K562 (cell line): ENCODE data around the gene PSMD1. TPM values are rescaled to one million over a fixed set of nuclear protein-coding genes. Genes with fewer than 3 reads are reported as not detected.

Experiments
- CTCFL ChIP-seq: IDR thresholded peaks from 2 replicates; pipeline ENCODE4 v1.6.1; 2011; ENCODE audit warnings: borderline replicate concordance, low read depth, mild to moderate bottlenecking, moderate library complexity, low read length; ENCODE audit not compliant: insufficient read depth, poor library complexity, severe bottlenecking
- EGR1 ChIP-seq: fragments of 450-650 bp; conservative IDR thresholded peaks from 2 replicates; pipeline ENCODE4 v1.6.1; 2017; ENCODE audit warnings: mild to moderate bottlenecking
- EHMT2 ChIP-seq: fragments of 450-650 bp; IDR thresholded peaks from 2 replicates; pipeline ENCODE4 v1.6.1; 2018; ENCODE audit warnings: antibody characterized with exemption
- ETV1 ChIP-seq: fragments of 450-650 bp; conservative IDR thresholded peaks from 2 replicates; pipeline ENCODE4 v1.6.1; 2016; ENCODE audit warnings: missing genetic modification characterization, control low read depth, low read depth, missing compliant biosample characterization
- MAZ ChIP-seq, 2 experiments: fragments of 450-650 bp in 1 of 2; sonication (generic) in 1 of 2; formaldehyde crosslinking; IDR thresholded peaks in 1 of 2; conservative IDR thresholded peaks in 1 of 2; 2 replicates each; pipeline versions ENCODE4 v1.4.0 to v1.5.0; 2020; ENCODE audit warnings: mild to moderate bottlenecking in 1 of 2, missing genetic modification reagents in 1 of 2
- MYBL2 ChIP-seq, 2 experiments: fragments of 450-650 bp in 1 of 2; sonication (generic) in 1 of 2; formaldehyde crosslinking in 1 of 2; IDR thresholded peaks; 2 replicates each; pipeline versions ENCODE4 v1.6.1 to v1.8.1; 2017 to 2022; ENCODE audit warnings: borderline replicate concordance in 1 of 2, inconsistent platforms in 1 of 2, low read depth in 1 of 2, mild to moderate bottlenecking in 1 of 2, missing genetic modification reagents in 1 of 2, moderate library complexity in 1 of 2
- NFE2 ChIP-seq: IDR thresholded peaks from 2 replicates; pipeline ENCODE4 v1.6.1; 2014; ENCODE audit warnings: antibody characterized with exemption, low read depth
- POLR2H ChIP-seq: IDR thresholded peaks from 2 replicates; pipeline ENCODE4 v1.6.1; 2016; ENCODE audit warnings: missing genetic modification characterization, low read depth, mild to moderate bottlenecking, control low read depth, missing compliant biosample characterization, moderate library complexity
- SIN3B ChIP-seq: fragments of 450-650 bp; IDR thresholded peaks from 2 replicates; pipeline ENCODE4 v1.6.1; 2017; ENCODE audit warnings: low read depth, mild to moderate bottlenecking, moderate library complexity
- SRSF1 ChIP-seq: fragments of 200-400 bp; formaldehyde crosslinking; IDR thresholded peaks from 2 replicates; pipeline ENCODE4 v1.6.1; 2017; ENCODE audit warnings: mild to moderate bottlenecking, low read depth, low read length, moderate library complexity
- ZBTB40 ChIP-seq, 2 experiments: fragments of 450-650 bp in 1 of 2; sonication (generic) in 1 of 2; formaldehyde crosslinking in 1 of 2; IDR thresholded peaks; 2 replicates each; pipeline versions ENCODE4 v1.7.1 to v1.9.0; 2016 to 2022; ENCODE audit warnings: inconsistent platforms in 1 of 2, mild to moderate bottlenecking in 1 of 2, missing genetic modification reagents in 1 of 2
- ZNF408 ChIP-seq: fragments of 250-450 bp; sonication (Bioruptor Pico); IDR thresholded peaks from 2 replicates; pipeline ENCODE4 v1.4.0; 2020; ENCODE audit warnings: low read depth, mild to moderate bottlenecking, moderate library complexity
- polyA plus RNA-seq, 8 experiments: library from polyadenylated mRNA; depleted of rRNA in 4 of 8; stranded (reverse) in 5 of 8; unstranded in 3 of 8; fragments of >200 nt; fragmentation: Nextera tagmentation in 2 of 8; fragmentation: Illumina TruSeq in 1 of 8; extraction: Ambion mirVana in 2 of 8; extraction: Trizol in 1 of 8; gene quantifications; 2 replicates each; pipeline versions ENCODE4 v1.2.1 to v1.2.3, GENCODE V29; 2011 to 2014; ENCODE audit warnings: inconsistent platforms in 1 of 8, missing spikeins in 1 of 8
- total RNA-seq, 7 experiments: library from RNA; depleted of rRNA in 6 of 7; stranded (reverse); fragments of >200 nt in 6 of 7; fragmentation: Illumina TruSeq in 2 of 7; extraction: Trizol in 2 of 7; gene quantifications; 2 replicates each; pipeline versions ENCODE4 v1.2.1 to v1.2.3, GENCODE V29; 2011 to 2021; ENCODE audit warnings: low replicate concordance in 1 of 7
- TF ChIP-seq, protein P1 (sequence below): sonication (generic); formaldehyde crosslinking; IDR thresholded peaks from 2 replicates; pipeline ENCODE4 v1.8.0; 2023; ENCODE audit warnings: mild to moderate bottlenecking, missing genetic modification reagents

The PSMD1 gene
- total and polyA plus RNA-seq, 9 of the 15 experiments (the other 6 are each of a cell fraction or from before 2014, with no cell fraction given) = 100 to 257 (median 147) TPM

DNA sequence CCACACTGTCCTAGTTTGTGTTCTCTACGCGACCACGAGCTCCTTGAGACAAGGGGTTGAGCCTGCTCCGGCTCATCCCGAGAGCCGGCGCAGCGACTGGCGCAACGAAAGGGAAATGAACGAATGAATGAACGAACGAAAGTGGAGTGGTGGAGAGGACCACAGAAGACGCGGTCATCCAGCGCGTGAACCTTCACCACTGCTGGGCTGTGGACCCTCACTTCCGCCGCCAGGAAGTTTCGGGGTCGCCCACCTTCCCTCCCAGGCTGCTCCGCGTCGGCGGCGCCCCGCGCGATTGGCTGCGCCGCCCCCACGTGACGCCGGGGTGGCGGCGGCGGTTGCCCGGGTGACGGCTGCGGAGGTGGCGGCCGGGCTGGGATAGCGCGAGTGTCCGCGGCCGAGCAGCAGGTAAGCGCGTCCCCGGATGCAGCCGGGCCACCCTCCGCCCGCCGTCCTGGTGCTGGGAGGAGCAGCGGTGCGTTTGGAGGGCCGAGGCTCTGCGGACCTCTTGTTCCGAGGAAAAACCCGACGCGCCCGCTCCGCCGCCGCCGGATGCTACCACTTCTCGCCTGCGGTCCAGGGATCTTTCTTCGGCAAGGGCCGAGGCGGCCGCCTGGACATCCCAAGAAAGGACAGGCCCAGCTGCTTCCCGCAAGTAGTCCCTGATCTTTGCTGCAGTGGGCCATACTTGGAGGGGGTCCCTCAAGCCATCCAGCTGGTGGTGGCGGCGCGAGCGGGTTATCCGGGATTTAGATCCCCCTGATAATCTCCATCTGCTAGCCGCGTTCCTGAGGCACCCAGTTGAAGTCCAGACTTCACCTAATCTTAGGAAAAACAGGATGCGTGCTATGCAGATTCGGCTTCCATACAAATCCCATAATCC is 141.9 kb downstream of the PSMD1 start, which contains the start of gene ARMC9 (continued):
- TF ChIP-seq POLR2H (tag) = no peak
- TF ChIP-seq ETV1 = peak; percentile 22; the same call in 1 of the 2 replicates
- TF ChIP-seq SIN3B = no peak
- TF ChIP-seq CTCFL = no peak
- TF ChIP-seq NFE2 = no peak
- TF ChIP-seq ZNF408 (CRISPR knock-in tag) = no peak
- TF ChIP-seq EHMT2 = no peak
- TF ChIP-seq MYBL2 (IDR thresholded peaks at IDR 0.05; ENCODE audit: low read depth) = no peak
- no peak for TF ChIP-seq MYBL2 (CRISPR knock-in tag; IDR thresholded peaks at IDR 0.05; ENCODE audit: borderline replicate concordance)
- 0 out of 4 replicates have a peak, but pooled peaks of 1 of the 2 experiments have one; percentile 23 for TF ChIP-seq MAZ (CRISPR knock-in tag; conservative IDR thresholded peaks at IDR 0.05 in 1 of 2, IDR thresholded peaks at IDR 0.05 in 1 of 2)
- no peak for TF ChIP-seq SRSF1
- TF ChIP-seq ZBTB40 (IDR thresholded peaks at IDR 0.05) = no peak
- no peak for TF ChIP-seq ZBTB40 (CRISPR knock-in tag; IDR thresholded peaks at IDR 0.05)
- peak; percentile 64 for TF ChIP-seq EGR1
- TF ChIP-seq, protein P1, sequence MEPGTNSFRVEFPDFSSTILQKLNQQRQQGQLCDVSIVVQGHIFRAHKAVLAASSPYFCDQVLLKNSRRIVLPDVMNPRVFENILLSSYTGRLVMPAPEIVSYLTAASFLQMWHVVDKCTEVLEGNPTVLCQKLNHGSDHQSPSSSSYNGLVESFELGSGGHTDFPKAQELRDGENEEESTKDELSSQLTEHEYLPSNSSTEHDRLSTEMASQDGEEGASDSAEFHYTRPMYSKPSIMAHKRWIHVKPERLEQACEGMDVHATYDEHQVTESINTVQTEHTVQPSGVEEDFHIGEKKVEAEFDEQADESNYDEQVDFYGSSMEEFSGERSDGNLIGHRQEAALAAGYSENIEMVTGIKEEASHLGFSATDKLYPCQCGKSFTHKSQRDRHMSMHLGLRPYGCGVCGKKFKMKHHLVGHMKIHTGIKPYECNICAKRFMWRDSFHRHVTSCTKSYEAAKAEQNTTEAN = no peak
